Neutrophil (primary cell): ENCODE data around the gene XYLT1.

ENCODE experiments used
- H3K27ac ChIP-seq: fragments of 200-600 bp; sonication (generic); 2 replicates; pipeline ENCODE4 v1.5.1; 2016; ENCODE audit warnings: mild to moderate bottlenecking, moderate library complexity
- H3K27me3 ChIP-seq: fragments of 200-600 bp; sonication (generic); 2 replicates; pipeline ENCODE4 v1.6.0; 2016; ENCODE audit warnings: mild to moderate bottlenecking
- H3K36me3 ChIP-seq: fragments of 200-600 bp; sonication (generic); 2 replicates; pipeline ENCODE4 v1.5.1; 2017
- H3K4me1 ChIP-seq, 2 experiments: fragments of 200-600 bp in 1 of 2; sonication (generic) in 1 of 2; 1 replicate in 1 of 2; 2 replicates in 1 of 2; pipeline versions ENCODE4 v1.5.1 to v1.6.1; 2013 to 2016; ENCODE audit warnings: low read depth in 1 of 2, low read length in 1 of 2, mild to moderate bottlenecking in 1 of 2, moderate library complexity in 1 of 2; ENCODE audit not compliant: control insufficient read depth in 1 of 2, insufficient read depth in 1 of 2
- H3K4me3 ChIP-seq, 2 experiments: fragments of 200-600 bp in 1 of 2; sonication (generic) in 1 of 2; 1 replicate in 1 of 2; 2 replicates in 1 of 2; pipeline ENCODE4 v1.5.1; 2013 to 2016; ENCODE audit warnings: low read depth in 1 of 2, low read length in 1 of 2, mild to moderate bottlenecking in 1 of 2, moderate library complexity in 1 of 2
- H3K9me3 ChIP-seq: fragments of 200-600 bp; sonication (generic); 2 replicates; pipeline ENCODE4 v1.5.1; 2016
- CTCF ChIP-seq: fragments of 200-600 bp; sonication (generic); IDR thresholded peaks from 2 replicates; pipeline ENCODE4 v1.5.1; 2016; ENCODE audit warnings: antibody characterized with exemption

The XYLT1 gene

GRCh38 chr16:17360693-17361122 lies 110.1 kb downstream of the XYLT1 start:
- no peaks in the 10 kb centered on the region for H3K9me3 ChIP-seq
- peak overlapping the region; percentile 86 for H3K27ac ChIP-seq
- H3K4me3 ChIP-seq = peak overlapping the region in 1 of 2 experiments; percentile 28
- no peaks in the 10 kb centered on the region for H3K36me3 ChIP-seq
- TF ChIP-seq CTCF = no peak
- H3K4me1 ChIP-seq = peaks cover 79 to 92% of the 10 kb centered on the region in 2 experiments
- no peaks in the 10 kb centered on the region for H3K27me3 ChIP-seq

DNA sequence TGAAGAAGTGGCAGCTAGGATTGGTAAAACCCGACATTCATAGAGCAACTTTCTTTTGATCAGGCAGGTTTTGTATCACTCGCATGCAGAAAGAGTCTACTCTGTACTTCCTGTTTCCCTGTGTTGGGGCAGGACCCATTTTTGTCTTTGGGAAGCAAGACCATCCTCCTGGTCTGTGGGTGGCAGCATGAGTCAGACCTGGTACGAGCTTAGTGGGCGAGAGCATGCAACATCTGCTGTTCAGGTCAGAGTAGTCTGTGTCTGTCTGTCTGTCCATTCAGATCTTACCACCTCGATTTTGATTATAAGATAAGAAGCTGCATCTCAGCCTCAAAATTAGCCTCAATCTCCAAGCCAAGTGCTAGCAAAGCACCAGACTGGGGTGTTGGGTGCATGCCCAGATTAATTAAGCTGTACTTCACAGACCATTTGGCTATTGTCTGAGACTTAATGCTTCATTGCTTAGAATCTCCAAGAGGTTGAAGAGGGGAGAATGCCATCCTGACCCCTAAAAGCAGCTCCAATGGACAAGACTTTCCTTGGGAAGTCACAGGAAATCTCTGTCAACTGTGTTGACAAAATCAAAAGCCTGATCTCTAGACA lies 110.9 kb downstream of the XYLT1 start:
- Histone ChIP-seq H3K4me1 (peaks cover 75 to 92% of the 10 kb centered on the region in 2 experiments), H3K4me3 (peak overlapping the region in 1 of 2 experiments; percentile 28), H3K27ac (peak overlapping the region; percentile 86), H3K9me3 (no peaks in the 10 kb centered on the region), H3K27me3 (no peaks in the 10 kb centered on the region), H3K36me3 (no peaks in the 10 kb centered on the region)
- TF ChIP-seq CTCF = no peak

- peak overlapping the region; percentile 86 for H3K27ac ChIP-seq
- no peaks in the 10 kb centered on the region for H3K27me3 ChIP-seq
- no peak for TF ChIP-seq CTCF
- H3K36me3 ChIP-seq = no peaks in the 10 kb centered on the region
- H3K9me3 ChIP-seq = no peaks in the 10 kb centered on the region
- H3K4me1 ChIP-seq = peaks cover 75 to 92% of the 10 kb centered on the region in 2 experiments
- peak overlapping the region in 1 of 2 experiments; percentile 39 for H3K4me3 ChIP-seq
Observed at GRCh38 chr16:17358846-17359245, 111.9 kb downstream of the XYLT1 start.

- Histone ChIP-seq H3K27ac (peak overlapping the region; percentile 86), H3K9me3 (no peaks in the 10 kb centered on the region), H3K27me3 (no peaks in the 10 kb centered on the region), H3K4me3 (peak overlapping the region in 1 of 2 experiments; percentile 39), H3K36me3 (no peaks in the 10 kb centered on the region), H3K4me1 (peaks cover 78 to 92% of the 10 kb centered on the region in 2 experiments)
- TF ChIP-seq CTCF = no peak
Observed at GRCh38 chr16:17358355-17358754, 112.4 kb downstream of the XYLT1 start.

DNA sequence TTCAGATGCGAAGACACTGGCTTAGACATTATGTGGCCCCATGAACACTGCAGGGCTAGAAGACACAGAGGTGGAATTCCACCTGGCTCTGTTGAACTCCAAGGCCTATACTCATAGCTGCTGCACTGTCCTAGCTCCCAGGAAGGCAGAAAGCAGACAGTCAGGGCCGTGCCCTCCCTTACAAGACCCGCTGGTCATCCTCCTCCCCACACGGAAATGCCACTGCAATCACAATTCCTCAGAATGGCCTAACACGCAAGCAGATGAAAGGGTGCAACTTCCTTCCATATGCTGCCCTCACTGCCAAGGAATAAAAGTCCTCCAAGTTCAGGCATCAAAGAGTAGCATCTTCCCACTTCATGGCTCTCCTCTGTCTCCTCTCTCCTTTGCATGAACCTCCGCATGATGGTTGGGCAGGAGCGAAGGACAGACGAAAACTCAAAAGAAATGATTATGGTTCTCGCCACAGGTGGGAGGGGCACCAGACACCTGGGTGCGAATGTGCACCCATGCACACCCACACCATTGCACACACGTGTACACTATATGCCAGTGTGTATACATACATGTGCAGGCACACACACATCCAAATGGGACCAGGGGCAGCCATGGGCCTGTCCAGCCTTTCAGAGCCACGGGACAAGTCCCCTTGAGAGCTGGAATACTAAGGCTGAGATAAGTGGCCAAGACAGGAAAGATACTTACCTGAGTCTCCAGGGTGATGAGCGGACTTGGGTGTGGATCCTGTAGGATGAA lies 113.3 kb downstream of the XYLT1 start:
- no peaks in the 10 kb centered on the region for H3K36me3 ChIP-seq
- H3K27me3 ChIP-seq = no peaks in the 10 kb centered on the region
- peaks cover 87 to 97% of the 10 kb centered on the region in 2 experiments for H3K4me1 ChIP-seq
- H3K4me3 ChIP-seq = peak overlapping the region in 1 of 2 experiments; percentile 39
- no peaks in the 10 kb centered on the region for H3K9me3 ChIP-seq
- peak overlapping the region; percentile 86 for H3K27ac ChIP-seq
- TF ChIP-seq CTCF = no peak
